22Rv1 (cell line): Measurements from ENCODE around the gene MOV10L1.
A peak's percentile ranks its signal among the peaks of the same experiment; 100 is the strongest.

Source experiments
- H3K27ac ChIP-seq: fragments of 450-650 bp; 2 replicates; pipeline ENCODE4 v1.5.1; 2017
- ZFX ChIP-seq: fragments of 450-650 bp; IDR thresholded peaks from 2 replicates; pipeline ENCODE4 v1.6.1; 2017; ENCODE audit warnings: antibody characterized with exemption, borderline replicate concordance
- TF ChIP-seq, protein P1 (sequence below): fragments of 450-650 bp; IDR thresholded peaks from 2 replicates; pipeline ENCODE4 v1.5.1; 2017; ENCODE audit warnings: mild to moderate bottlenecking

Gene MOV10L1

DNA sequence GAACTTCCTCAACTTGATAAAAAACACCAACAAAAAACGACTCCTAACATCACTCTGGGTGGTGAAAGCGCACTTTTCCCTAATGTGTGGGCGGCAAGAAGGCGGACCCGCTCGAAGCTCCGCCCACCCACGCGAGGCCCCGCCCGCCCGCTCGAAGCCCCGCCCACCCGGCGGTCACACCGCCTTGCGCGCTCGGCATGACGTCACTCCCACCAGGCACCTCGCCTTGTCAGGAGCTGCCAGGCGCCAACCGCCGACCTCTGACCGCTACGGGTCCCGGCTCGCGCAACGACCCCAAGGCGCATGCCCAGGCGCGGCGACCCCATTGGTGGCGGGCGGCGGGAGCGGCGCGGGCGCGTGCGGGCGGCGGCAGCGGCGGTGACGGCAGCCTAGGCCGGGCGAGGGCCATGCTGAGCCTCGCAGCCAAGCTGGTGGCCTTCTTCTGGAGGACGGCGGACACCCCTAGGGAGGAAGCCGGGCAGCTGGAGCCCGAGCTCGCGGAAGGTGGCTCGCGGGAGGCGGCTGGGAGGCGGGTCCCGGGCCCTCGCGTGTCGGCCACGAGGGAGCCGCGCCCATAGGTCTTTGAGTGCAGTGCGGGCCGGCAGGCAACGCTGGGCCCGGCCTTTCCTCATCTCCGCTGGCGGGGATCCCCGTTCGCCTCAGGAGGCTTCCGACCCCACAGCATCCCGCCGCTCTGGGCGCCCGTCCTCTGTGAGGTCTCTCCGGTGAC lies at the start of gene MOV10L1:
MOV10L1 (plus strand) TSS at position 325 of the 730 bp plus-strand sequence; CDS start at position 408, 83 bp downstream.
- TF ChIP-seq, protein P1, sequence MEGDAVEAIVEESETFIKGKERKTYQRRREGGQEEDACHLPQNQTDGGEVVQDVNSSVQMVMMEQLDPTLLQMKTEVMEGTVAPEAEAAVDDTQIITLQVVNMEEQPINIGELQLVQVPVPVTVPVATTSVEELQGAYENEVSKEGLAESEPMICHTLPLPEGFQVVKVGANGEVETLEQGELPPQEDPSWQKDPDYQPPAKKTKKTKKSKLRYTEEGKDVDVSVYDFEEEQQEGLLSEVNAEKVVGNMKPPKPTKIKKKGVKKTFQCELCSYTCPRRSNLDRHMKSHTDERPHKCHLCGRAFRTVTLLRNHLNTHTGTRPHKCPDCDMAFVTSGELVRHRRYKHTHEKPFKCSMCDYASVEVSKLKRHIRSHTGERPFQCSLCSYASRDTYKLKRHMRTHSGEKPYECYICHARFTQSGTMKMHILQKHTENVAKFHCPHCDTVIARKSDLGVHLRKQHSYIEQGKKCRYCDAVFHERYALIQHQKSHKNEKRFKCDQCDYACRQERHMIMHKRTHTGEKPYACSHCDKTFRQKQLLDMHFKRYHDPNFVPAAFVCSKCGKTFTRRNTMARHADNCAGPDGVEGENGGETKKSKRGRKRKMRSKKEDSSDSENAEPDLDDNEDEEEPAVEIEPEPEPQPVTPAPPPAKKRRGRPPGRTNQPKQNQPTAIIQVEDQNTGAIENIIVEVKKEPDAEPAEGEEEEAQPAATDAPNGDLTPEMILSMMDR: no peak
- no peak for TF ChIP-seq ZFX
- H3K27ac ChIP-seq: peak within 1 kb of the TSS; percentile 64

DNA sequence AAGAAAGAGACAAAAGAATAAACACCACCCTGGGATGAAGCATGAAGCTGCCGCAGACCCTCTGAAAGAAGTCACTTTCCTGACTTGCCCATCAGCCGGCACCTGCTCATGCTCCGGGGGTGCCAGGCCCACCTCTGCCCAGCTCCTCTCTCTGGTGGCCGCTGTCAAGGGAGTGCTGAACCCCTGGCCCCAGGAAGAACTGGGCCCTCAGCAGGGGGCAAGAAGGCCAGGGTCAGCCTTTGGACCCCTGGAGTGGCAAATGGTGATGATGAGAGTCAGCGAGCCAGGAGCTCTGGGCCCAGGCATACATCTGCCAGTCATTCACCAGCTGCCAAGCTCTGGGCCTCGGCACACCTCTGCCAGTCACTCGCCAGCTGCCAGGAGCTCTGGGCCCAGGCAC lies 49.1 kb upstream of the MOV10L1 start:
- no peak for TF ChIP-seq ZFX
- TF ChIP-seq, protein P1: no peak

DNA sequence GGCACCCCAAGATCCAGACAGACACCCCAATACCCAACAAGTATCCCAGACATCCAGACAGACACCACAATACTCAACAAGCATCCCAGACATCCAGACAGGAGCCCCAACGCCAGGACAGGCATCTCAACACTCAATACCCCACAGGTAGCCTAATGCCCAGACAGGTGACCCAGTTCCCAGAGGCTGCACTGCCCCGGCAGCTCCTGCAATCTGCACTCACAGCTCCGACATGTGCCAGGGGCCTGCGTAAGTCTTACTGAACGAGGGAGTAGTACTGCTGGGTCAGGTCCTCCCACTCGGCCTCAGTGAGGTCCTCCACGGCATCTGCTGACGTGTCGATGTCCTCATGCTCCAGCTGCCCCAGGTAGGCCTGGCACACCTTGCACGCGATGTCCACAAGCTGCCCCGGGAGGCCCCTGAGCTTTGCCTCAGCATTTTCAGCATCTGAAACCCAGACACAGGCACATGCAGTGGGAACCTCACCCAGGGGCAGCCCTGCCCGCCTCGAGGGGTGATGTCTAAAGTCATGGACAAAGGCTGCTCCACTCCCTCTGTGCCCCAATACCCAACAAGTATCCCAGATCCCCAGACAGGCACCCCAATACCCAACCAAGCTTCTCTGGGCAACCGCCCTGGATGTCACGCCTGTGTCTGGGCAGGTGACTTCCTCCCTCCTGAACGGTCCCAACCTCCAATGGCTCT lies 48.3 kb upstream of the MOV10L1 start:
- TF ChIP-seq, protein P1: no peak
- no peak for TF ChIP-seq ZFX
- peak overlapping the region; percentile 80 for H3K27ac ChIP-seq

More for the DNA sequence above, 49.1 kb upstream of the MOV10L1 start:
- no peak overlapping the region for H3K27ac ChIP-seq

DNA sequence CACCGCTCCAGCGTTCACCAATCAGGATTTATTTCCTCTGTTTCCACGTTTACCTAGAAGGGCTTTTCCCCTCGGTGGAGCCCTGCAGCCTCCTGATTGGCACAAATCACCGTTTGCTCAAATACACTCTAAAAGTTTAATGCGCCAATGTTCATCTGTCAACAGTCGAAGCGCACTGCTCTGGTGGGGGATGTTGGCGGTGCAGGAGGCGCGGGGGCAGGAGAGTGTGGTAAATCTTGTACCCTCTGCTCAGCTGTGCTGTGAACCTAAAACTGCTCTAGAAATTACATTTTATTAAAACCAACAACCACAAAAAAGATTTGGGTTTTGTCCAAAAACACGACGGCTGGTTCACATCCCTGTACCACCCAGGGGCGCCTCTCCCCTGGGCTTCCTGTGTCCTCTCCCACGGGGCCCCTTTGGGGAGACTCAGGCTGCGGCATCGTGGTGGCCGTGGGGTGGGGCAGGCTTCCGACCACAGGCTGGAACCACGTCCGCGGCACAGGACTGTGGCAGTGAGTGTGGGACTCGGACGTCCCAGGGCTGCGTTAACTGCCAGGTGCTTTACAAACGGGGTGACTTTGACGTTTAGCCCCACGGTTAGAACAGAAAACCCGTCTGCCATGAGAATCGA lies 45.2 kb upstream of the MOV10L1 start:
- TF ChIP-seq, protein P1: no peak
- no peak for TF ChIP-seq ZFX

DNA sequence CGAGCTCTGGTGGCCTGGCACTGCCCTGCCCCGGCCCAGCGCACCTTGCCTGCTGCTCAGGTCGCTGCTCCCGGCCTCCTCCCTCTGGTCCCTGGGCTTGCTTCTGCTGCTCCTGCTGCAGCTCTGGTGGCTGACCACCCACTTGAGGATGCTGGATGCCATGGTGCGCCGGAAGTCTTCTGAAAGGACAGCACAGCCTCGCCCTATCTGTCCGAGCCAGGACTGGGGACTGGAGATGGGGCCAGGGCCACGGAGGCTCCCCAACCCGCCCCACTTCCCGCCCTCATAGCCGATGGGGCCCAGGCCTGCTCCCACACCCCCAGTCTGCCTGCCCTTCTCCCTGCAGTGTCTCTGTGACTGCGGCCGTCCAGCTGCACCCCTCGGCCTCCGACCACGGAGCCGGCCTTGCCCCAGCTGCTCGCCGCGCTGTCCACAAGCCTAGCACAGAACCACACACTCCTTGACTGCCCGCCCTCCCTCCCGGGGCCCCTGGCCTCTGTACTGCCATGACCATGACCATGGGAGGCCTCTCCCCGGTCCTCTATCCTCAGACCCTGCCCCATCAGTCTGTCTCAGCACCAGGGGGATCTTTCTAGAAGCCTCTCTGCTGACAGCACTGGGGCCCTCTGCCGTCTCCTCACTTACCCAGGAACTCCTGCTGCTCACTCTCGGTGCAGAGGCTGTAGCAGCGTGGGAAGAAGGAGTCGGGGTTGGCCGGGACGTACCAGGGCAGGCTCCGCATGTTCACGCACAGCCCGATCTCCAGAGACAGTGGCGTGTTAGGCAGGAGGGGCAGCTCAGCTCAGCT lies 44.4 kb upstream of the MOV10L1 start:
- TF ChIP-seq, protein P1: no peak
- TF ChIP-seq ZFX: no peak

More for the DNA sequence above, 45.2 kb upstream of the MOV10L1 start:
- peak overlapping the region; percentile 78 for H3K27ac ChIP-seq

DNA sequence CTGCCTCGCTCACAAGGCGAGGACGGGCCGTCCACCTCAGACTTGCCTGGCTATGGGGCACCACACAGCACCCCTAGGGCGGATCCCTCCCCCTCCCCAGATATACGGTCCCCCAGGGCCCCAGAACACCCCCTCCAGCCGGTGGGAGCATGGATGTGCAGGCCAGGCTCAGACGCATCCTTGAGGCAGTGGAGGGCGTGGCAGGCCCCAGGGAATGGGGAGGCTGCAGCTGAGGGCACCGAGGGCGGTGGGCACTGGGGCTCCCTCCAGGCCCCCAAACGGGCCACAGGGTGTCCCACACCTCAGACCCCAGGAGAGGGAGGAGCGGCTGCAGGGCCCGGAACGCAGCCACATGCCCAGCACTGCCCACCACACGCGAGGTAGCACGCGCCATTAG lies 43.8 kb upstream of the MOV10L1 start:
- TF ChIP-seq, protein P1: no peak
- no peak for TF ChIP-seq ZFX
- H3K27ac ChIP-seq: no peak overlapping the region

More for the DNA sequence above, 44.4 kb upstream of the MOV10L1 start:
- peak overlapping the region; percentile 78; the same call in 1 of the 2 replicates for H3K27ac ChIP-seq
